HG02852 (cell line): ENCODE measurements around the gene TBC1D9.
"Not testable (repeated sequence)": the region's sequence is repeated elsewhere in the genome, so short reads cannot be mapped to it uniquely, and the experiment has no call there.

Experiments used
- ATAC-seq: cut with Tn5 transposase; IDR thresholded peaks from one replicate; pipeline ENCODE4 v1.9.1; 2021; ENCODE audit warnings: mild to moderate bottlenecking, moderate library complexity; ENCODE audit not compliant: unreplicated experiment

TBC1D9 gene

GRCh38 chr4:140756319-140757231 is at the start of gene TBC1D9:
TSS of gene TBC1D9 (minus strand) at chr4:140756385. CDS start at chr4:140756045, 340 bp downstream.
- peak; percentile 49 for ATAC-seq

GRCh38 chr4:140805293-140805692 is 49.1 kb upstream of the TBC1D9 start:
- ATAC-seq: no peak

GRCh38 chr4:140802591-140802990 is 46.4 kb upstream of the TBC1D9 start:
- no peak for ATAC-seq

GRCh38 chr4:140800666-140801065 is 44.5 kb upstream of the TBC1D9 start:
- no peak for ATAC-seq

- ATAC-seq: peak; percentile 65
Observed at GRCh38 chr4:140799686-140800225, 43.6 kb upstream of the TBC1D9 start.

- no peak for ATAC-seq
Observed at GRCh38 chr4:140793291-140793690, 37.1 kb upstream of the TBC1D9 start.

GRCh38 chr4:140790765-140791164 is 34.6 kb upstream of the TBC1D9 start:
- peak; percentile 80 for ATAC-seq

GRCh38 chr4:140790171-140790570 is 34.0 kb upstream of the TBC1D9 start:
- peak; percentile 19 for ATAC-seq

GRCh38 chr4:140789759-140790158 is 33.6 kb upstream of the TBC1D9 start:
- ATAC-seq: peak; percentile 36

GRCh38 chr4:140782787-140783186 is 26.6 kb upstream of the TBC1D9 start:
- ATAC-seq: not testable (repeated sequence)

GRCh38 chr4:140781596-140781995 is 25.4 kb upstream of the TBC1D9 start:
- no peak for ATAC-seq

GRCh38 chr4:140777894-140778293 is 21.7 kb upstream of the TBC1D9 start:
- ATAC-seq: peak; percentile 81

GRCh38 chr4:140777386-140777785 is 21.2 kb upstream of the TBC1D9 start:
- ATAC-seq: peak; percentile 28

GRCh38 chr4:140776556-140776955 is 20.4 kb upstream of the TBC1D9 start:
- ATAC-seq: no peak

GRCh38 chr4:140774956-140775355 is 18.8 kb upstream of the TBC1D9 start:
- ATAC-seq: no peak

GRCh38 chr4:140774510-140774909 is 18.3 kb upstream of the TBC1D9 start:
- no peak for ATAC-seq

GRCh38 chr4:140769209-140769608 is 13.0 kb upstream of the TBC1D9 start:
- ATAC-seq: no peak

- no peak for ATAC-seq
Observed at GRCh38 chr4:140764785-140765392, 8.7 kb upstream of the TBC1D9 start.

GRCh38 chr4:140762202-140762601 is 6.0 kb upstream of the TBC1D9 start:
- ATAC-seq: no peak

- no peak for ATAC-seq
Observed at GRCh38 chr4:140757232-140757630, 1.0 kb upstream of the TBC1D9 start.

GRCh38 chr4:140755774-140756318 is 339 bp downstream of the TBC1D9 start:
- peak; percentile 52 for ATAC-seq
